Coronary artery (tissue), 2 donors: ENCODE data around the gene LARP6.
A peak's percentile ranks its signal among the peaks of the same experiment; 100 is the strongest.

Experiments used
- DNase-seq: peaks from one replicate; pipeline ENCODE4 v3.0.0-alpha.2; 2017; ENCODE audit warnings: low spot score
- H3K27ac ChIP-seq, 2 donors: fragments of 200-600 bp; sonication (generic); one replicate each; pipeline ENCODE4 v1.5.1; 2016 to 2019
- H3K4me3 ChIP-seq: fragments of 200-600 bp; sonication (generic); 2 replicates; pipeline ENCODE4 v1.5.1; 2016; ENCODE audit warnings: mild to moderate bottlenecking, moderate library complexity
- CTCF ChIP-seq: fragments of 200-600 bp; sonication (generic); IDR thresholded peaks from one replicate; pipeline ENCODE4 v1.5.1; 2019; ENCODE audit warnings: antibody characterized with exemption

Gene LARP6

GRCh38 chr15:70829371-70830166, 24.4 kb downstream of the LARP6 start:
- no peak overlapping the region for H3K4me3 ChIP-seq
- no peak for DNase-seq
- no peak for TF ChIP-seq CTCF
- H3K27ac ChIP-seq, result no peak overlapping the region

- no peak overlapping the region for H3K27ac ChIP-seq
- no peak for DNase-seq
- H3K4me3 ChIP-seq, result no peak overlapping the region
- TF ChIP-seq CTCF, result no peak
These were observed 26.2 kb downstream of the LARP6 start for GRCh38 chr15:70827721-70828120.

GRCh38 chr15:70826634-70827033, 27.3 kb downstream of the LARP6 start:
- no peak for TF ChIP-seq CTCF
- H3K4me3 ChIP-seq, result no peak overlapping the region
- no peak for DNase-seq
- H3K27ac ChIP-seq, result peak overlapping the region in 1 of 2 donors; percentile 17

GRCh38 chr15:70825841-70826240, 28.1 kb downstream of the LARP6 start:
- DNase-seq, result no peak
- Histone ChIP-seq H3K4me3 (no peak overlapping the region), H3K27ac (peak overlapping the region in 1 of 2 donors; percentile 17)
- no peak for TF ChIP-seq CTCF

GRCh38 chr15:70823196-70823595, 30.8 kb downstream of the LARP6 start:
- no peak for DNase-seq
- no peak overlapping the region for H3K27ac ChIP-seq
- H3K4me3 ChIP-seq, result no peak overlapping the region
- TF ChIP-seq CTCF, result no peak

- DNase-seq, result no peak
- Histone ChIP-seq H3K4me3 (no peak overlapping the region), H3K27ac (no peak overlapping the region)
- no peak for TF ChIP-seq CTCF
These were observed 33.7 kb downstream of the LARP6 start for GRCh38 chr15:70820214-70820613.

GRCh38 chr15:70818580-70818979, 35.4 kb downstream of the LARP6 start:
- DNase-seq, result no peak
- Histone ChIP-seq H3K27ac (no peak overlapping the region), H3K4me3 (no peak overlapping the region)
- TF ChIP-seq CTCF, result no peak
